Chondrocyte (in vitro differentiated cells): ENCODE results near the gene EIF4A3. TPM values are rescaled to one million over a fixed set of nuclear protein-coding genes. Genes with fewer than 3 reads are reported as not detected.

Experiments used
- DNase-seq: peaks from one replicate; pipeline ENCODE4 v3.0.0; 2021; ENCODE audit warnings: mixed read lengths, low spot score
- H3K27ac Mint-ChIP-seq: one replicate; pipeline ENCODE4 v1.8.0; 2021; ENCODE audit warnings: mild to moderate bottlenecking, moderate library complexity, mixed read lengths; ENCODE audit not compliant: unreplicated experiment
- H3K27me3 Mint-ChIP-seq: 2 replicates; pipeline ENCODE4 v1.8.0; 2021; ENCODE audit warnings: low read depth, mixed read lengths
- H3K36me3 Mint-ChIP-seq: 2 replicates; pipeline ENCODE4 v1.8.0; 2021; ENCODE audit warnings: low read depth, mixed read lengths
- H3K4me1 Mint-ChIP-seq: 2 replicates; pipeline ENCODE4 v1.8.0; 2021; ENCODE audit warnings: low read depth, mild to moderate bottlenecking, mixed read lengths
- H3K4me3 Mint-ChIP-seq: one replicate; pipeline ENCODE4 v1.8.0; 2021; ENCODE audit warnings: mild to moderate bottlenecking, moderate library complexity, mixed read lengths; ENCODE audit not compliant: unreplicated experiment
- H3K9me3 Mint-ChIP-seq: 2 replicates; pipeline ENCODE4 v1.8.0; 2021; ENCODE audit warnings: low read depth, mixed read lengths
- long read RNA-seq: library from polyadenylated mRNA; stranded (forward); transcript quantifications from one replicate; pipeline ENCODE4 v2.0.0, GENCODE V29; 2021
- total RNA-seq: library from RNA; stranded (reverse); gene quantifications from 3 replicates; pipeline ENCODE4 v1.2.1, GENCODE V29; 2021
- TF ChIP-seq, protein P1 (sequence below): fragments of 200-600 bp; sonication (generic); IDR thresholded peaks from 2 replicates; pipeline ENCODE4 v1.5.0; 2021; ENCODE audit warnings: antibody characterized with exemption, mild to moderate bottlenecking, moderate library complexity

Gene EIF4A3
- 63.2 to 76.2 TPM (median 64.0 TPM) in 3 replicates for total RNA-seq
- long read RNA-seq, transcript EIF4A3-201 (12 exons, 1,734 nt), result major isoform, 126 of 128 reads
- long read RNA-seq, partial matches to known transcripts, result 1 of 128 reads
- long read RNA-seq, other reads (novel, unspliced or antisense), result 1 of 128 reads

DNA sequence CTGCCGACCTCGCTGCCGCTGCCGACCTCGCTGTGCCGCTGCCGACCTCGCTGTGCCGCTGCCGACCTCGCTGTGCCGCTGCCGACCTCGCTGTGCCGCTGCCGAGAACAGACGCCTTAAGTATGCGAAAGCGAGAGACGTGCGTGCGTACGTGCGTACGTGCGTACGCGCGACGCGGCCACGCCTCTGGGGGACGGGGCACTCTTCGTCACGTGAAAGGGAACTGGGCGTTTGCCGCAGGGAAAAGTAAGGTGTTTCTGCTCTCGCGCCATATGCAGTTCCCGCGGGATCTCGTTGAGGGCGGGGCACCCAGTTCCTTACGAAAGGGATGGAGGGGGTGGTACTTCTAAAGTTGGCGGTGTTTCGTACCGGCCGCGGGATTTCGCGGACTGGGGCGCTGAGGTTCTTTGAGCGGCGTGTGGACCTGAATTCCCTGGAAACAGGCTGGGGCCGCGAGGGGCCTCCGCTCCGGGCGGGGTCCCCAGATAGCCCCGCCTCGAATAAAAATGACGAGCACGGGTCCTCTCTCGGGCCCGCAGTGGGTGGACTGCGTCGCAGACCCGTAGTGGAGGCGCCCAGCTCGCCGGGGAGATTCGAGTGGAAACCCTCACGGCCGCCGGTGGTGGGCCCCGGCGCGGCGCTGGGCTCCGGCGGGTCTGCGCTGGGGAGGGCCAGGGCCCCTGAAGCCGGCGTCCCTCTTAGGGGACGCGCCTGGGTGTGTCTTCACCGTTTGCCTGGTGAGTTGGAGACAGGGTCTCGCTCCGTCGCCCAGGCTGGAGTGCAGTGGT is at the start of gene EIF4A3:
Gene EIF4A3, minus strand, starts transcription at position 94 of the 788 bp plus-strand sequence. CDS start 167 bp downstream, outside the sequence.
- Mint-ChIP-seq H3K9me3 (no peaks in the 10 kb centered on the region), H3K4me3 (peak within 1 kb of the TSS; percentile 85), H3K4me1 (peaks cover 52% of the 10 kb centered on the region), H3K27ac (peak within 1 kb of the TSS; percentile 95), H3K36me3 (peaks cover 6% of the 10 kb centered on the region), H3K27me3 (no peaks in the 10 kb centered on the region)
- TF ChIP-seq, protein P1, sequence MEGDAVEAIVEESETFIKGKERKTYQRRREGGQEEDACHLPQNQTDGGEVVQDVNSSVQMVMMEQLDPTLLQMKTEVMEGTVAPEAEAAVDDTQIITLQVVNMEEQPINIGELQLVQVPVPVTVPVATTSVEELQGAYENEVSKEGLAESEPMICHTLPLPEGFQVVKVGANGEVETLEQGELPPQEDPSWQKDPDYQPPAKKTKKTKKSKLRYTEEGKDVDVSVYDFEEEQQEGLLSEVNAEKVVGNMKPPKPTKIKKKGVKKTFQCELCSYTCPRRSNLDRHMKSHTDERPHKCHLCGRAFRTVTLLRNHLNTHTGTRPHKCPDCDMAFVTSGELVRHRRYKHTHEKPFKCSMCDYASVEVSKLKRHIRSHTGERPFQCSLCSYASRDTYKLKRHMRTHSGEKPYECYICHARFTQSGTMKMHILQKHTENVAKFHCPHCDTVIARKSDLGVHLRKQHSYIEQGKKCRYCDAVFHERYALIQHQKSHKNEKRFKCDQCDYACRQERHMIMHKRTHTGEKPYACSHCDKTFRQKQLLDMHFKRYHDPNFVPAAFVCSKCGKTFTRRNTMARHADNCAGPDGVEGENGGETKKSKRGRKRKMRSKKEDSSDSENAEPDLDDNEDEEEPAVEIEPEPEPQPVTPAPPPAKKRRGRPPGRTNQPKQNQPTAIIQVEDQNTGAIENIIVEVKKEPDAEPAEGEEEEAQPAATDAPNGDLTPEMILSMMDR, result no peak
- peak; percentile 99 for DNase-seq

DNA sequence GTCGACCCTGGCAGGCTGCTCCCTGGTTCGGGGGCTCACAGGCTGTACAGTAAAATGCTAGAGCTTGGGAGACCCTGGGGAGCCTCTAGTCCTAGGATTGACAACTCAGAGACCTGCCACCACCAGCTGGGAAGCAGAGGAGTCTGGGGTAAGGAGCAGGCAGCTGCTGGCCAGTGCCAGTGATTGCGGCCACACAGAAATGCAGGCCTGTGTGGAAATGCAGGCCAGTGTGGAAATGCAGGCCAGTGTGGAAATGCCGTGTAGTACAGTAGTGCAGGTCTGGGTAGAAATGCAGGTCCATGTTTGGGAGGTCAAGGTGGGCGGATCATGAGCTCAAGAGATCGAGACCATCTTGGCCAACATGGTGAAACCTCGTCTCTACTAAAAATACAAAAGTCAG is 49.7 kb upstream of the EIF4A3 start:
- Mint-ChIP-seq H3K4me1 (peaks cover 16% of the 10 kb centered on the region), H3K27me3 (peaks cover 2% of the 10 kb centered on the region), H3K36me3 (no peaks in the 10 kb centered on the region), H3K27ac (no peak overlapping the region), H3K9me3 (no peaks in the 10 kb centered on the region), H3K4me3 (no peak overlapping the region)
- TF ChIP-seq, protein P1, result no peak
- no peak for DNase-seq

DNA sequence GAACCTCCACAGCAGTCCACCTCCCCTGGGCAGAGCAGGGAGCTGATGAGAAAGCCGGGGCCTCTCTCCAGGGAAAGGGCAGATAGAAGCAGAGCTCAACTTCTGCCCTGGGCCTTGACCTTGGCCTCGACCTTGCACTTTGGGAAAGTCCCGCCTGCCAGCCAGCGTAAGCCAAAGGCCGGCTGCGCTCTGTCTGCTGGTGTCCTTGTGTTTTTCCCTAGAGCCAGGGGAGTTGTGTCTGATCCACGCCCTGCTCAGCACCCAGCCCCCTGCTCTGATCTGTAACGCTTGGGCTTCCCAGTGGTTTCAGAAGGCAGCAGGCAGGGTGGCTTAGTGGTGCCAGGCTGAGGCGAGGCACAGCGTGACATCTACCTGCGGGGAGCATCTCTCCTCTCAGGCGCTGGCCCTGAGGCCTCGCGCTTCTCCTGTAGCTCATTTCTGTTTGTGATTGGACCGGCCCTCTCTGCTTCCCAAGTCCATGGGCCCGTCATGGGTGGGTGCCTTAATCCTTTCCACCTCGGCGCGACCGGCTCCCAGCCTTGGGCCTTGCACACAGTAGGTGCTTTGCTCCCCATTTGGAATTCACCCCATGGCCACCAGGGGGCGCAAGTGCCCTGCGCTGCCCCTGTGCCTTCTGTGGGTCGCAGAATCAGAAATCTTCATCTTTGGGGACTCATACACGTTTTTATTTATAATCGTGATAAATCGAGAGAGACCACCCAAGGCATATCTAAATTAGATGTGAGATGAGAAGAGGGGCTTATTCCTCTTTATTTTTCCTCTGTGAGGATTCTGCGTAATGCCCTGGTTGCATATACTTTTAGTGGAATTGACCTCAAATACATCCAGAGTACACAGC is 49.0 kb upstream of the EIF4A3 start:
- DNase-seq, result no peak
- Mint-ChIP-seq H3K9me3 (no peaks in the 10 kb centered on the region), H3K4me1 (peaks cover 18% of the 10 kb centered on the region), H3K27me3 (peaks cover 2% of the 10 kb centered on the region), H3K36me3 (no peaks in the 10 kb centered on the region), H3K4me3 (no peak overlapping the region), H3K27ac (no peak overlapping the region)
- TF ChIP-seq, protein P1, result peak; percentile 85

DNA sequence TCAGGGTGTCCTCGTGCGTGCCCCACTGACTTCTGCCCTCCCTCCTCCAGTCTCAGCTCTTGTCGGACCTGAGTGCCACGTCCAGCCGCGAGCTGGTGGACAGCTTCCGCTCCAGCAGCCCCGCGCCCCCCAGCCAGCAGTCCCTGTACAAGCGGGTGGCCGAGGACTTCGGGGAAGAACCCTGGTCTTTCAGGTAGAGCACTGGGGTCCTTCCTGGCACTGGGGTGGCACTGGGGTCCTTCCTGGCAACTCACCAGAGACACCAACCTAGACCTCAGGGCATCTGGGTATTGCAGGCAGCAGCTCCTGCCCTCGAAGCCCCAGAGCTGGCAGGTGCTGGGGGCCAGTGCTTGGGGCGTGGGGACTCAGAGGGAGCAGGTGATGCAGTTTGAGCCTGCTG is 48.2 kb upstream of the EIF4A3 start:
- TF ChIP-seq, protein P1, result no peak

More for the DNA sequence above, 48.2 kb upstream of the EIF4A3 start:
- H3K4me3 Mint-ChIP-seq, result no peak overlapping the region
- no peak for DNase-seq
- H3K4me1 Mint-ChIP-seq, result peaks cover 18% of the 10 kb centered on the region
- H3K27ac Mint-ChIP-seq, result no peak overlapping the region
- no peaks in the 10 kb centered on the region for H3K9me3 Mint-ChIP-seq
- no peaks in the 10 kb centered on the region for H3K36me3 Mint-ChIP-seq
- peaks cover 2% of the 10 kb centered on the region for H3K27me3 Mint-ChIP-seq
